ENCODE measurements around the gene RTN4. TPM values are rescaled to one million over a fixed set of nuclear protein-coding genes. Genes with fewer than 3 reads are reported as not detected.
"Not testable (repeated sequence)": the region's sequence is repeated elsewhere in the genome, so short reads cannot be mapped to it uniquely, and the experiment has no call there.

The RTN4 gene
- total RNA-seq, 1 donor from 2014 or later = 78.4 TPM

GRCh38 chr2:55014962-55015939 lies 35.0 kb downstream of the RTN4 start:
- DNase-seq (ENCODE audit: missing footprints) (no peak), ATAC-seq (peak; percentile 65)
- intact Hi-C loops (cut with DNase I) = loop anchor here (1.0 kb wide), 1 partner anchor 160 kb away; no protein-coding TSS in a partner anchor

DNA sequence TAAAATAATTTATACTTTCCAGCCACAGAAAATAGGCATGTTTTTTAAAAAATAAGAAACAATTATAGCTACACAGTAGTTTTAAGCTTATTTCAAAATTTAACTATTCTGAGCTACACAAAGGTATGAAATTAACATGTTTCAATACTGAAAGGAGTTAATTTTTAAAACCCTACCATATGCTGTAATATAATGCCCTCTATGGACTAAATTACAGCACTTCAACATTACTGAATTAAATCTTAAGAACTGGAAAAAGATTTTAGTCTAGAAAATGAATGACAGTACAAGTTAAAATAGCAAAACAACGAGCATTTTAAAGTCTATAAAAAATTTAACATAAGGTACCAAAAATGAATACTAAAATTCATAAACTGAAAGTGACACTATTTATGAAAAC lies 36.3 kb downstream of the RTN4 start:
- intact Hi-C loops (cut with DNase I) = no loop called here
- DNase-seq (ENCODE audit: missing footprints) = no peak
- no peak for ATAC-seq

DNA sequence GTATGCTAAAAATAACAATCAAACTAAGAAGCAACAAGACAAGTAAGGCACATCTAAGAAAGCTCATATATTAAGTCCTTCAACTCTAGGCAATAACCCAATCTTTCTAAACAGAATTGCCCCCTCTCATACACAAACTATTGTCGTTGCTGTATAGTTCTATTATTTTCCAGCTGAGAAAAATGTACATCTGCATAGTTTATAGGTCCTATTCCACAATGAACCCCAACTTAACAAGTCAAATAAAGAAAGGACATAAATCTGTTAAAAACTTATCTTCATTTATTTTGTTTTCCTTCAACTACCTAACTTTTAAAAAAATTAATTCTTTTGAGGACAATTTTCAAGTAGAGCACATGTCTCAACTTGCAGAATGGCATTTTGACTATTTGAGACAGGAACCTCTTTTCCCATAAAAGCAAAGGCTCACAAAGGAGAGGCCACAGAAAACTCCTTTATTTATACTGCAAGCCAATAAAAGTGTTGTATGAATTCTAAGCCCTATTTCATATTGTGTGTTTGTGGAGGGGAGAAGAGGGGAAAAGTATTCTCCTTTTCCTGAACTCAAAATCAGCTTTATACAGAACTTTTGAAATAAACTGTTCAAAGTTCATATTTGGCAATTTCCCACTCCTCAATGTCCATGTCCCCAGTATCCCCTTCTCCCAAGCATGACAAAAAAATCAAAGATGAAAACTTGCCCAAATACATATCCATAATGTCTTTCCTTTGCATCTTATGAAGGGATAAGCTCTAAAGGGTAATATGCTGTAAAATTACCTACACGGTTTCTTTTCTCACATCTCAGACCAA lies 37.4 kb downstream of the RTN4 start:
- ATAC-seq (no peak), DNase-seq (ENCODE audit: missing footprints) (no peak)
- intact Hi-C loops (cut with DNase I) = no loop called here

DNA sequence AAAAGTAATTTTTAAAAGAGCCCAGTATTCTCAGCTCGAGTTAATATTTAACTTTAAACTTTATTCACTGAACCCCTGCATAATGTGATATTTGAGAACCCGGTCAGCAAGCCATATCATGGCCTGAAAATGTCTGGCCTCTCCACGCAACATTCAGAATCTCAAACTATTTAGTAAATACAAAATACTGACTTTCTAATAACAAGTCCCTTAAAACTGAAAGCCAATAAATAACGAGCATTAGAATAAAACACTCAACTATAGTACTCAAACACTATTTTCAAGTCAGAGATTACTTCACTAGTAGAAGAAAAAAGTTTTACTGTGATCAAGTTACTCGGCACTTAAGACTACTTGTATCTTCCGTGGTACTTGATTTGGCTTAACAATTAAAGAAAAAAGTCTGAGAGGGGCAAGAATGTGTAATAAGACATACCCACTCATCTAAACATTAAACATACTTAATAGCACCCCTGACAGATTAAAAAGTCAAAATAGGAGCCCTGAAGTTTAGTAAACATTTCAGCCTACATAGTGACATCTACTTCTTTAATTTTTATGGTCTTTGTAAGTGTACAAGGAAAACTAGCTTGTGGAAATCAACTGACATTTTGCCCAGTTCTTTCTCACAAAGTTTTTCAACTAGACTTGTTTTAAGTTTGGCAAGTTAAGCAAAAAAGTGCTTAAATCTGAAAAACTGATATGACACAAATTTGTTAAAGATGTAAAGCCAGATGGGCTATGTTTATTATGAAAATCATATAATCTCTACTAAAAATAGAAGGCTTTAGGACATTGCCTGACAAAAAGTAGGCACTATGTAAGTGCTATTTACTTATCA lies 38.2 kb downstream of the RTN4 start:
- ATAC-seq (no peak), DNase-seq (ENCODE audit: missing footprints) (no peak)
- intact Hi-C loops (cut with DNase I) = no loop called here

DNA sequence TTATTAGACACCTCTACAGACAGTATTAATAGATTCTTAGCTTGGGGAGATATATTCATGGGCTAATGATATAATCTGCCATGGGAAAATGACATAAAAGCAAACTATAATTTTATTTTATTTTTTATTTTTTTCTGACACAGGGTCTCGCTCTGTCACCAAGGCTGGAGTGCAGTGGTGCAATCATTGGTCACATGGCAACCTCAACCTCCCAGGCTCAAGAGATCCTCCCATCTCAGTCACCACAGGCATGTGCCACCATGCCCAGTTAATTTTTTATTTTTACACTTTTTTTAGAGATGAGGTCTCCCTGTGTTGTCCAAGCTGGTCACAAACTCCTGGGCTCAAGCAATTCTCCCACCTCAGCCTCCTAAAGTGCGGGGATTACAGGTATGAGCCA lies 39.3 kb downstream of the RTN4 start:
- intact Hi-C loops (cut with DNase I) = no loop called here
- no peak for DNase-seq (ENCODE audit: missing footprints)
- no peak for ATAC-seq

DNA sequence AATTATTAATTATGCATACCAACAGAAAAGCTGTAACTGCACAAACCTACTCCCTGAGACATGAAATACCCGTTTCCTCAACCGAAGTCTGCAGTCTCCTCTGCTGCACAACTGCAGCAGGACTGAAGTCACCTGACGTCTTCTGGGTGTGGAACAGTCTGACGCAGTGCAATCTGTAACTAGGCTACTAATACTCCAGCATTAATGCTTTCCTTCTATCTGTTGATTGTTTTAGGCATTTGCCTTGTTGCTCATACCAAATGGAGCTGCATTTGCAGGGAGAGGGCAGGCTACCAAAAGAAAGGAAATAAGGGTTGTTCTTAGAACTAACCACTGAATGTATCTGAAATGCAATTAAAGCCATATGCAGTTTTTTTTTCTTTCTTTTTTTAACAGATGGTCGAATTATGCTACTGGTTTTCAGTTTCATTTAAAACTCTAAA lies 40.1 kb downstream of the RTN4 start:
- DNase-seq (ENCODE audit: missing footprints) (no peak), ATAC-seq (peak; percentile 85)
- intact Hi-C loops (cut with DNase I) = no loop called here

DNA sequence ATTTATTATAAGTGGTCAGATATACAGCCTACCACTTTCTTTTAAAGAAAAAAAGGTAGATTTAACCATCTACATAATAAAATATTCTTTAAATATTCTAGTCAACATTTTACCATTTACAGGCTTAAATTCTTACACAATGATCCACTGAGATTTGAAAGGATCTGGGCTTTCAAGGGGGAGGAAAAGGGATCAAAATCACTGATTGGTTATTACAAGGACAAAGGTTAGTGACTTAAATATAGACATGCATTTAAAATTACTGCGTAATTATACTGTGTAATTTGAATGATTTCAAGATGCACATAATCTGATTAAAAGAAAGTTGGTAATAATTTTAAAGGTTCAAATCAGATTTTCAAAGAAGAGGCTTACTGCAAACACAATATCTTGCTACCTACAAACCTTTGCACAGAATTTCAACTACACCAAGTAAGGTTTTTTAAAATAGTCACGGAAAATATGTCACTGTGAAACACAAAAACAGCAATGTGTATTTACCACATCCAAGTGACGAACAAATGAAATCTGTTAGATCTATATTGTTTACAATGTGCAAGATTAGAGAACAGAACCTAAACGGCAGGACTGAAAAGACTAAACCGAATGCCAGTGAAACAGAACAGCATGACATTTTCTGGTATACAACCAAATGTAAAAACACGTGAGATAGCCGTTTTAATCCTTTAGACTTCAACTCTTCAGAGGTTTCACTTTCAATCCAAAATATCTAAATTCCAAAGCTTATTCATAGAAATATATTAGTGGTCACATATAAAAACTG lies 40.8 kb downstream of the RTN4 start:
- intact Hi-C loops (cut with DNase I) = no loop called here
- ATAC-seq = no peak
- no peak for DNase-seq (ENCODE audit: missing footprints)

DNA sequence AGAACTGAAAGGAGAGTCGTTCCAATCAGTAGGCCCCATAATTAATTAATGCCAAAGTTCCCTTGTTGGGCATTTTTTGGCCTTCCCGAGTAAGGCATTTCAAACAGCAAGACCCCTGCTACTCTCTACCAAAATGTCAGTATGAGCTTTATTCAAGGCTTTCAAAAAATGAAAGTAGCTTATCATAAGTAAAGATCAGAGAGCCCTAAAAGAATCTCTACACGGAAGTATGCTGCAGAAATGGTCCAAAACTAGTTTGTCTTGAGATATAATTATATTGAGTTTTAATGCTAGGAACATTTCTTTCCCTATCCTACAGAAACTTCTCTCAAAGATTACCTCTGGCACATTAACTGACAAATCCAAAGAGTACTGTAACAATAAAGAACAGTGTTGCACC lies 43.9 kb downstream of the RTN4 start:
- ATAC-seq (no peak), DNase-seq (ENCODE audit: missing footprints) (no peak)
- intact Hi-C loops (cut with DNase I) = no loop called here

GRCh38 chr2:55003706-55004639 lies 46.3 kb downstream of the RTN4 start:
- intact Hi-C loops (cut with DNase I) = no loop called here
- ATAC-seq (no peak), DNase-seq (ENCODE audit: missing footprints) (no peak)

GRCh38 chr2:55001716-55002115 lies 48.5 kb downstream of the RTN4 start:
- ATAC-seq = no peak
- intact Hi-C loops (cut with DNase I) = no loop called here
- DNase-seq (ENCODE audit: missing footprints) = no peak

DNA sequence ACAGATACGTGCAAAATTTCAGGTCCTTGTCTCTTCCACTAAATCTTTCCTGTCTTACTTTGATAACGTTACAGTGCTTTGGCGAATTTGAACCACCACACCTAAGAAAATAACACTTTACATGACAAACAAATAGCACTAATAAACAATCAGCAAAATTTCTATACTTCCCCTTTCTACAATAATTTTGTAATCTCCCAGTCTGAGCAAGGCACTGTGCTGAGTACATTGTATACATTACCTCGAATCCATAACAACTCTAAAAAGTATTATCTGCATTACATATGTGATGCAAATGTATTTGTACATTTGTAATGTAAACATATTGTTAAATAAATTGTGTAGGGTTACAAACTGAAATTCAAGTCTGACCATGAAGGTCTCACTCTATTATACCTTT lies 49.9 kb downstream of the RTN4 start:
- intact Hi-C loops (cut with DNase I) = no loop called here
- no peak for ATAC-seq
- no peak for DNase-seq (ENCODE audit: missing footprints)

DNA sequence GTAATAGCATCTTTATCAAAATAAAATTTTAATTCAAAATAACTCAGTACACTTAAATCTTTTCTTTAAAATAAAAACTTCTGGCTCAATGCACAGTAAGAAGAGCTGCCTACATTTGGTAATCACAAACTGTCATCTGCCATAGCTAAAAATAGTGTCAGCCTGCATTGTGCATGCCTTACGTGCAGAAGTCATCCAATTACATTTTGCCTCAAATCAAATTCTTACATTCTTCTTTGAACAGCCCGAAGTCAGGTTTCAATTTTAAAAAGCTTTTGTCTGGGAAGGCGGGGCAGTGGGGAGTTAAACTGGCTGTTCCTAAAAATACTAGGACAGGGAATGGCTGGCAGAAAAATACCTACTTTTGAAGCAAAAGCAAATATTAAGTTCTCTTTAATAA lies 51.1 kb downstream of the RTN4 start:
- DNase-seq (ENCODE audit: missing footprints) = no peak
- no peak for ATAC-seq
- intact Hi-C loops (cut with DNase I) = no loop called here

DNA sequence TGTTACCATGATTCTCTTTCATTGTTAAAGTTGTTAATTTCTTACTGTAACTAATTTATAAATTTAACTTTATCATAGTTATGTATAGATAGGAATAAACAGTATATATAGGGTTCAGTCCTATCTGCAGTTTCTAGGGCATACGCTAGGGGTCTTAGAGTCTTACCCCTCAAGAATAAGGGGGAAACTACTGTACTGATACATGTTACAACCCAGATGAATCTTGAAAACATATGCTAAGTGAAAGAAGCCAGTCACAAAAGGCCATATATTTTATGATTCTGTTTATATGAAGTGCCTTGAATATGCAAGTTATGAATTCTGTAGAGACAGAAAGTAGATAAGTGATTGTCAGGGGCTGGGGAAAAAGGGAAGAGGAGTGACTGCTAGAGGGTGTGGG lies 52.4 kb downstream of the RTN4 start:
- intact Hi-C loops (cut with DNase I) = no loop called here
- ATAC-seq (no peak), DNase-seq (ENCODE audit: missing footprints) (no peak)

DNA sequence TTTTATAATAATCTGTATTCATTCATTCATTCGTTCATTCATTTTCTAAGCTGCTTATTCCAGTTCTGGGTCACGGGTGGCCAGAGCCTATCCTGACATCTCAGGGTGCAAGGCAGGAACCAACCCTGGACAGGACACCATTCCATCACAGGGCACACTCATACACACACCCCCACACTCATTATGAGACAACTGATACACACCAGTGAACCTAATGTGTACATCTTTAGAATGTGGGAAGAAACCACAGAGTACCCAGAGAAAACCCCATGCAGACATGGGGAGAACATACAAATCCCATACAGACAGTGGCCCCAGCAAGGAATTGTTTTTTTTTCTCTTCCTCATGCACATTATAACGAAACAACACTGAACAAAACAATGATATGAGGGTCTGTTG lies 54.7 kb downstream of the RTN4 start:
- intact Hi-C loops (cut with DNase I) = no loop called here
- ATAC-seq (no peak), DNase-seq (ENCODE audit: missing footprints) (no peak)

GRCh38 chr2:54990694-54991093 lies 59.6 kb downstream of the RTN4 start:
- peak; percentile 20 for DNase-seq (ENCODE audit: missing footprints)
- ATAC-seq; intact Hi-C loops (cut with DNase I): not testable (repeated sequence)

DNA sequence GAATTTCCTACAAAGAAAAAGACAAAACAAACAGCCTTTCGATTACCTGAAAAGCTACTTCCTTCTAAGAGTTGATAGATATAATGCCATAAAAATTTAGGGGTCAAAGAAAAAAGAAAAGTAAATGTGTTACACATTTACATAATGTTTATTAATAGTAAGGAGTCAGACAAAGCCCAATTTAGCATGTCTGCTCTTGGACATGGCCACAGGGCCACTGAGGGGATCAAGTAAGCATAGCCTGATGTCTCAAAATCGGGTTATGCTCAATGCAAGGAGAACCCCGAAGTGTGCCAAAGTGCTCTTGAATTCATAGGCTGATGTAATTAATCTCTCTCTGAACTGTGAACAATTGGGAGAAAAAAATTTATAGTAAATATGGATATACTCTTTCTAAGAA lies 61.6 kb downstream of the RTN4 start:
- no peak for ATAC-seq
- intact Hi-C loops (cut with DNase I) = no loop called here
- DNase-seq (ENCODE audit: missing footprints) = no peak

- DNase-seq (ENCODE audit: missing footprints) (no peak), ATAC-seq (no peak)
- intact Hi-C loops (cut with DNase I) = no loop called here
Measured at GRCh38 chr2:54986264-54986663, 64.0 kb downstream of the RTN4 start.
